Stomach (tissue), 9 donors: ENCODE data around the gene SEPTIN5. TPM values are rescaled to one million over a fixed set of nuclear protein-coding genes. Genes with fewer than 3 reads are reported as not detected.

Experiments
- DNase-seq, 2 donors: peaks; one replicate each; pipeline versions ENCODE4 v3.0.0 to v3.0.0-alpha.2; 2013 to 2019
- H3K27ac ChIP-seq, 5 donors: fragments of 200-600 bp in 4 of 5; sonication (generic) in 4 of 5; one replicate each; pipeline ENCODE4 v1.5.1; 2013 to 2019; ENCODE audit warnings: mild to moderate bottlenecking in 1 of 5, moderate library complexity in 1 of 5
- H3K27me3 ChIP-seq, 3 donors: fragments of 200-600 bp; sonication (generic); one replicate each; pipeline ENCODE4 v1.5.1; 2017 to 2019; ENCODE audit warnings: mixed run types in 1 of 3
- H3K36me3 ChIP-seq, 4 donors: fragments of 200-600 bp; sonication (generic); 1 replicate in 3 of 4; 2 replicates in 1 of 4; pipeline ENCODE4 v1.5.1; 2016 to 2019
- H3K4me1 ChIP-seq, 4 donors: fragments of 200-600 bp; sonication (generic); one replicate each; pipeline ENCODE4 v1.5.1; 2016 to 2019
- H3K4me3 ChIP-seq, 4 donors: fragments of 200-600 bp; sonication (generic) in 3 of 4; one replicate each; pipeline ENCODE4 v1.5.1; 2016 to 2019; ENCODE audit warnings: mild to moderate bottlenecking in 1 of 4
- H3K9me3 ChIP-seq, 4 donors: fragments of 200-600 bp; sonication (generic); one replicate each; pipeline ENCODE4 v1.5.1; 2016 to 2019
- CTCF ChIP-seq, 7 experiments: fragments of 450-650 bp in 4 of 7; fragments of 200-600 bp in 3 of 7; sonication (generic) in 3 of 7; IDR thresholded peaks; one replicate each; pipeline ENCODE4 v1.5.1; 2016 to 2019; ENCODE audit warnings: antibody characterized with exemption in 7 of 7, control low read depth in 2 of 7, mild to moderate bottlenecking in 1 of 7
- EP300 ChIP-seq: sonication (generic); formaldehyde crosslinking; IDR thresholded peaks from one replicate; pipeline ENCODE4 v1.6.1; 2017; ENCODE audit warnings: antibody characterized with exemption
- POLR2A ChIP-seq, 4 donors: fragments of 450-650 bp; IDR thresholded peaks; one replicate each; pipeline ENCODE4 v1.6.1; 2016; ENCODE audit warnings: antibody characterized with exemption in 4 of 4, control low read depth in 2 of 4, mild to moderate bottlenecking in 1 of 4, moderate library complexity in 1 of 4
- POLR2AphosphoS5 ChIP-seq, 3 donors: sonication (generic); formaldehyde crosslinking; IDR thresholded peaks; one replicate each; pipeline ENCODE4 v1.6.1; 2016; ENCODE audit warnings: antibody characterized with exemption in 3 of 3
- WGBS, 5 donors: extraction: QIAGEN DNeasy Blood & Tissue Kit in 3 of 5; methylation state at CpG; one replicate each; pipeline versions ENCODE4 v1.1.5 to v1.1.7; 2013 to 2018; 5-methylcytosine and 5-hydroxymethylcytosine counted together
- intact Hi-C: fragments of 100-400 bp; cut with DNase I; formaldehyde crosslinking; loops from one replicate; pipeline ENCODE4 v1.15.1; 2023; ENCODE audit warnings: low total_unique reads
- polyA plus RNA-seq, 3 donors: library from polyadenylated mRNA; stranded (reverse); fragments of 200-250 nt; gene quantifications; one replicate each; pipeline ENCODE4 v1.2.3, GENCODE V29; 2013
- total RNA-seq, 5 donors: library from RNA; depleted of rRNA; stranded (reverse); fragments of >200 nt; gene quantifications; one replicate each; pipeline versions ENCODE4 v1.1.0 to v1.2.3, GENCODE V29; 2014 to 2016
- donor health status: healthy with polysubstance abuse.
- donor health status: Bipolar disorder and iron deficiency.
- donor health status: healthy.

The SEPTIN5 gene
- total and polyA plus RNA-seq, 8 donors: 1.2 to 38.8 (median 12.5) TPM

DNA sequence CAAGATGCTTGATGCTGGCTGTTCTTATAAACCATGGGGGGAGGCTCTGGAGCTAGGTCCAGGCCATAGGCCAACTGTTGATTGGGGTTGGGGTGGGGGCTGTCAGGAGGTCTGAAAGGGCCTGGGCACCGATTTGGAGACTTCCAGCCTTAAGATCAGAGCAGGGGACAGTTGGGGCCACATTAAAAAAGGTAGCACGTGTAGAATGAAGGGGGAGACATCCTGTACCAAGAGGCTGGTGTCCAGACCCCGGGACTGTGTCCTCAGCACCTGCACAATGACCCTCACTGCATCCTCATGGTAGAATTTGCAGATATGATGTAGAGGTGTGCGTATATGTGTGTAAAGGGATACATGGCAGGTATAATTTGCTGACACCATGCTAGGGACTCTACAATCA, 33.8 kb downstream of the SEPTIN5 start:
- 64 to 73% (median 67%) methylated on average over 3 to 4 of the region's 4 CpGs for WGBS, 5 donors
- H3K4me1 ChIP-seq: no peaks in the 10 kb centered on the region
- intact Hi-C loops: no loop called here

GRCh38 chr22:19748991-19749664, 34.8 kb downstream of the SEPTIN5 start:
- Histone ChIP-seq H3K9me3 (no peaks in the 10 kb centered on the region), H3K27me3 (peaks cover 4 to 65% (median 13%) of the 10 kb centered on the region in 3 donors), H3K4me3 (no peak overlapping the region), H3K36me3 (no peaks in the 10 kb centered on the region), H3K27ac (no peak overlapping the region), H3K4me1 (no peaks in the 10 kb centered on the region)
- no peak for TF ChIP-seq CTCF (IDR thresholded peaks at IDR 0.05)
- TF ChIP-seq POLR2A (IDR thresholded peaks at IDR 0.05): no peak
- TF ChIP-seq EP300: no peak
- no peak for TF ChIP-seq POLR2AphosphoS5 (IDR thresholded peaks at IDR 0.05)
- intact Hi-C loops: no loop called here
- WGBS, 5 donors: 64 to 78% (median 67%) methylated on average over 7 to 15 of the region's 15 CpGs
- DNase-seq: no peak

More for the DNA sequence above, 33.8 kb downstream of the SEPTIN5 start:
- Histone ChIP-seq H3K27ac (no peak overlapping the region), H3K27me3 (peaks cover 0 to 55% (median 5%) of the 10 kb centered on the region in 3 donors), H3K9me3 (no peaks in the 10 kb centered on the region), H3K36me3 (no peaks in the 10 kb centered on the region), H3K4me3 (no peak overlapping the region)
- DNase-seq: no peak
- TF ChIP-seq POLR2AphosphoS5 (IDR thresholded peaks at IDR 0.05) (no peak), POLR2A (IDR thresholded peaks at IDR 0.05) (no peak)

DNA sequence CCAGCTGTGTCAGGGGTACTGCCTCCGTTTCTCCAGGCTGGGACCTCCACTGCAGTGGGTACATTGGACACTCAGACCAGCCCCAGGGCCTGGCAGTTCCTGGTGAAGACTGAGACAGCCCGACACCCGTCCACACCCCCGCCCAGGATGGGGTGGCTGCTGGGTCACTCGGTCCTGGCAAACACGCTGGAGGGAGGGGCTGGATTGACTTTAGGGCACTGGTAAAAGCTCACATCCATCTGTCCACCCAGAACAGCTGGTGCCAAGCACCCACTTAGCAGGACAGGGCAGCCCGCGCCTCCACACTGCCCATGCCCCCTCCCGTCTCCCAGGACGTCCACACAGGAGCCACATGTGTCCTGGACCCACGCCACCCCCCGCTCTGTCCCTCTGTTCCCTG, 35.6 kb downstream of the SEPTIN5 start:
- H3K9me3 ChIP-seq: no peaks in the 10 kb centered on the region
- peaks cover 11 to 72% (median 20%) of the 10 kb centered on the region in 3 donors for H3K27me3 ChIP-seq
- H3K27ac ChIP-seq: no peak overlapping the region
- H3K4me1 ChIP-seq: peaks cover 0 to 2% (median 2%) of the 10 kb centered on the region in 4 donors
- no peak overlapping the region for H3K4me3 ChIP-seq
- DNase-seq: no peak
- intact Hi-C loops: no loop called here
- WGBS, 5 donors: 49 to 64% (median 57%) methylated on average over 7 to 12 of the region's 12 CpGs
- no peak for TF ChIP-seq CTCF (IDR thresholded peaks at IDR 0.05)
- no peak for TF ChIP-seq EP300
- no peak for TF ChIP-seq POLR2A (IDR thresholded peaks at IDR 0.05)
- no peak for TF ChIP-seq POLR2AphosphoS5 (IDR thresholded peaks at IDR 0.05)
- H3K36me3 ChIP-seq: no peaks in the 10 kb centered on the region

GRCh38 chr22:19750507-19751490, 36.5 kb downstream of the SEPTIN5 start:
- 39 to 55% (median 48%) methylated on average over 21 to 27 of the region's 27 CpGs for WGBS, 5 donors
- Histone ChIP-seq H3K27ac (no peak overlapping the region), H3K27me3 (peaks cover 17 to 82% (median 30%) of the 10 kb centered on the region in 3 donors), H3K36me3 (no peaks in the 10 kb centered on the region), H3K4me1 (peaks cover 8 to 12% (median 11%) of the 10 kb centered on the region in 4 donors), H3K9me3 (no peaks in the 10 kb centered on the region), H3K4me3 (no peak overlapping the region)
- DNase-seq: no peak
- TF ChIP-seq POLR2A (IDR thresholded peaks at IDR 0.05) (no peak), POLR2AphosphoS5 (IDR thresholded peaks at IDR 0.05) (no peak), CTCF (IDR thresholded peaks at IDR 0.05) (no peak), EP300 (no peak)
- intact Hi-C loops: no loop called here
